Activated naive CD8-positive, alpha-beta T cell (primary cell): ENCODE measurements around the gene AFF3.

Source experiments
- H3K27ac Mint-ChIP-seq: one replicate; pipeline ENCODE4 v1.8.0; 2021; ENCODE audit warnings: mixed read lengths
- H3K27me3 Mint-ChIP-seq: one replicate; pipeline ENCODE4 v1.8.0; 2021; ENCODE audit warnings: mixed read lengths
- H3K36me3 Mint-ChIP-seq: one replicate; pipeline ENCODE4 v1.8.0; 2021; ENCODE audit warnings: mixed read lengths
- H3K4me1 Mint-ChIP-seq: one replicate; pipeline ENCODE4 v1.8.0; 2021; ENCODE audit warnings: low read depth, mixed read lengths
- H3K4me3 Mint-ChIP-seq: one replicate; pipeline ENCODE4 v1.8.0; 2021; ENCODE audit warnings: mild to moderate bottlenecking, mixed read lengths
- H3K9me3 Mint-ChIP-seq: one replicate; pipeline ENCODE4 v1.8.0; 2021; ENCODE audit warnings: low read depth, mixed read lengths

The AFF3 gene

DNA sequence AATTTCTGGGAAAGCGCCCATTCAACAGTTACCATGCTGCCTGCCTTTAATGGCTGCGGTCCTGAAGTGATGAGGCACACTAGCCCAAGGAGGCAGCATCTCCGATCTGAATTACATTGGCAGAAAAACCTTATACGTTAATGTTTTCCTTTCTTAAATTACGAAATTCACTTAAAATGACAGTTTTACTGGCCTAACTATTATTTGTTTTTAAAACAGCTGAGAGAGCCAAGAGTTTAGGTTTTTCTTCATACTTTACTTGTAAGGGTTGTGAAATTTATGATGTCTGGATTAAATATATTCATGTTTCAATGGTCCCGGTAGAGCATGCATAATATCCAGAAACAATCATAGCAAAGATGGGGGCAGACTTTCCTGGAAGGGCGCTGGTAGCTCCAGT, 537.4 kb downstream of the AFF3 start:
- no peak overlapping the region for H3K27ac Mint-ChIP-seq
- no peaks in the 10 kb centered on the region for H3K4me1 Mint-ChIP-seq
- H3K4me3 Mint-ChIP-seq, result no peak overlapping the region
- peaks cover 2% of the 10 kb centered on the region for H3K27me3 Mint-ChIP-seq
- H3K36me3 Mint-ChIP-seq, result no peaks in the 10 kb centered on the region
- H3K9me3 Mint-ChIP-seq, result no peaks in the 10 kb centered on the region

GRCh38 chr2:99602476-99602875, 539.9 kb downstream of the AFF3 start:
- Mint-ChIP-seq H3K4me3 (no peak overlapping the region), H3K9me3 (no peaks in the 10 kb centered on the region), H3K27me3 (peaks cover 2% of the 10 kb centered on the region), H3K36me3 (peaks cover 2% of the 10 kb centered on the region), H3K27ac (no peak overlapping the region), H3K4me1 (no peaks in the 10 kb centered on the region)

GRCh38 chr2:99600981-99601651, 541.3 kb downstream of the AFF3 start:
- H3K27ac Mint-ChIP-seq, result no peak overlapping the region
- H3K36me3 Mint-ChIP-seq, result peaks cover 2% of the 10 kb centered on the region
- peaks cover 2% of the 10 kb centered on the region for H3K27me3 Mint-ChIP-seq
- H3K4me3 Mint-ChIP-seq, result no peak overlapping the region
- H3K4me1 Mint-ChIP-seq, result no peaks in the 10 kb centered on the region
- H3K9me3 Mint-ChIP-seq, result no peaks in the 10 kb centered on the region

GRCh38 chr2:99598441-99598840, 543.9 kb downstream of the AFF3 start:
- no peaks in the 10 kb centered on the region for H3K9me3 Mint-ChIP-seq
- no peak overlapping the region for H3K27ac Mint-ChIP-seq
- no peak overlapping the region for H3K4me3 Mint-ChIP-seq
- H3K4me1 Mint-ChIP-seq, result no peaks in the 10 kb centered on the region
- H3K36me3 Mint-ChIP-seq, result peaks cover 2% of the 10 kb centered on the region
- peaks cover 2% of the 10 kb centered on the region for H3K27me3 Mint-ChIP-seq

DNA sequence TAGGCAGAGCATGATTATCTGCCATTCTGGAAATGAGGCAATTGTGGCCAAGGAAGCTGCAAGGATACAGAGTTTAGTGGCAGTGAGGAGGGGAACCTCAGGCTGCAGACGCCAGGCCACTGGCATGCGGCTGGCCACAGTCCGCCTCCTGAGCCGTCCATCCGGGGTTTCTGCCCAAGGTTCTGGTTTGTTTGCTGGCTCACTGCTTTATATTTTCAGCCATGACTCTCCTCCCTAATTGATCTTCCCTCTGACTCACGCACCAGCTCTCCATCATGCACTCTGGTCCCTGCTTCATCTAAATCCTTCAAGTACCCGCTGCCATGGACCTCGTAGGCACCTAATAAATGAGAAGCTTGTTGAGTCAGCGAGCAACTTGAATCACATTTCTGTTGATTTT, 544.8 kb downstream of the AFF3 start:
- Mint-ChIP-seq H3K27me3 (peaks cover 2% of the 10 kb centered on the region), H3K9me3 (no peaks in the 10 kb centered on the region), H3K27ac (no peak overlapping the region), H3K36me3 (peaks cover 2% of the 10 kb centered on the region), H3K4me1 (no peaks in the 10 kb centered on the region), H3K4me3 (no peak overlapping the region)

GRCh38 chr2:99595373-99595772, 547.0 kb downstream of the AFF3 start:
- H3K4me3 Mint-ChIP-seq, result no peak overlapping the region
- no peaks in the 10 kb centered on the region for H3K27me3 Mint-ChIP-seq
- no peaks in the 10 kb centered on the region for H3K9me3 Mint-ChIP-seq
- H3K4me1 Mint-ChIP-seq, result no peaks in the 10 kb centered on the region
- H3K36me3 Mint-ChIP-seq, result peaks cover 2% of the 10 kb centered on the region
- no peak overlapping the region for H3K27ac Mint-ChIP-seq

DNA sequence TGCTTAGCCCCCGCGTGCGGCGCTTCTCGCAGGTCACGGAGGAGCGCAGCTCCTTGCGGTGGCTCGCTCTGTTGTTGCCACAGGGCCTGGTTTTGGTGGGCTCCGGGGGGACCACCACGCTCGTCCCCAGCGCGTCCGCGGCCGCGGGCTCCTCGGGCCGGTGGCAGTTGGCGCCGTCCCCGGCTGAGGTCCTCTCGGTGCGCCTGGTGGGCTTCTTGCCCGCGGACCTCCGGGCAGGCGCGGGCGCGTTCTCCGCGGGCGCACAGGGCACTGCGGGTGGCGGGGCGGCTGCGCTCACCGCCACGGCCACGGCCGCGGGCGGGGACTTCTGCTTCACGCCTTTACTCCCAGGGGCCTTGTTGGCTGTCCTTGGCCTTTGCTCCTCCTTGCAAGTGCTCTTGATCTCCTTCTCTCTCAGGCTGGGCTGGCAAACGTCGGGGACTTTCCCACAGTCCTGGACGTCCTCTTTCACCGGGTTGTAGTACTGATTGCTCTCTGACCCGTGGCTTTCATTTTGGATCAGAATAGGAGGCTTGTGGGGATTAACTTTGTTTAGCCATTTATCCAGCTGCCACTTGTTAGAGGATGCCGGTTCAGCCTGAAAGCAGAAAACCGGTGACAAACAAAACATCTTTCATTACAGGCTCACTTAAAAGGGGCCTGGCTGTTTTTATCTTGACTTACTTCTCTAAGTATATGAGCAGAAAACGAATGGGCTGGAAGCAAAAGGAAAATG, 548.5 kb downstream of the AFF3 start:
- H3K9me3 Mint-ChIP-seq, result no peaks in the 10 kb centered on the region
- no peaks in the 10 kb centered on the region for H3K4me1 Mint-ChIP-seq
- H3K27ac Mint-ChIP-seq, result no peak overlapping the region
- no peaks in the 10 kb centered on the region for H3K27me3 Mint-ChIP-seq
- H3K4me3 Mint-ChIP-seq, result no peak overlapping the region
- no peaks in the 10 kb centered on the region for H3K36me3 Mint-ChIP-seq

GRCh38 chr2:99576775-99577174, 565.6 kb downstream of the AFF3 start:
- Mint-ChIP-seq H3K4me1 (no peaks in the 10 kb centered on the region), H3K27me3 (no peaks in the 10 kb centered on the region), H3K4me3 (no peak overlapping the region), H3K9me3 (no peaks in the 10 kb centered on the region), H3K36me3 (no peaks in the 10 kb centered on the region), H3K27ac (no peak overlapping the region)

GRCh38 chr2:99573634-99574251, 568.6 kb downstream of the AFF3 start:
- Mint-ChIP-seq H3K36me3 (no peaks in the 10 kb centered on the region), H3K4me1 (no peaks in the 10 kb centered on the region), H3K9me3 (no peaks in the 10 kb centered on the region), H3K27ac (no peak overlapping the region), H3K4me3 (no peak overlapping the region), H3K27me3 (no peaks in the 10 kb centered on the region)

DNA sequence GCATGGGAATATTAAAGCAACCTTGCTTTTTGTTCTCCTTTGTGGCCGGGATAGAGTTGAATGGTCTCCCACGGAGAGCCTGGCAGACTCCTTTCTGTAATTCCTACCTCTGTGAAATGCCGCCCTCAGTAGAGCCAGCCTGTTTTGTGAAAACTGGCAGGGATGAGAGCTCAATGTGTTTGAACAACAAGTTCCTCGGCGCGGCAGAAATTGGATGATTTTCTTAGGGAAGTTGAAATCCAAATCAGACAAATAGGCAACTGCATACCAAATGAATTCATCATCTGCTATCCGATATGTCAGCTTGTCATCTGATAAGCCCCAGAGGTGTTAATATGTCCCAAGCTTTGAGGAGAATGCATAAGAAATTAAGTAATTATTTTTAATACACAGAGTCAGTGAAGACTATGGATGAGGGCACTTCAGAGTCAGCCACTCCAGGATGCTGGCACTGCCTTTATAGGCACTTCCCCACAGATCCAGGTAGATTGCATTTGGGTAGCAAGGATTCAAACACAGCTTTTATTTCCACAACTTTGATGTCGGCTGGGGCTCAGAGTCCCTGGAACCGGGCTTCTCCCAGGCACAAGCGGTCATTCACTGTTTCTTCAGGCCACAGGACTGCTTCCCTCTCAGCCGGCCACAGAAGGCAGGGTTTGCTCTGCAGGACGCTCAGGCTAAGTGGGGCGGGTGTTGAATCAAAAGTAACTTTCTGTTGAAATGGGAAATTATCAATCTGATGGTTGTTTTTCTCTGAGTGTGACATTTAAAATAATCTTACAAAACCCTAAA, 569.8 kb downstream of the AFF3 start:
- Mint-ChIP-seq H3K27ac (no peak overlapping the region), H3K9me3 (no peaks in the 10 kb centered on the region)

GRCh38 chr2:99571954-99572353, 570.4 kb downstream of the AFF3 start:
- Mint-ChIP-seq H3K4me1 (no peaks in the 10 kb centered on the region), H3K27me3 (no peaks in the 10 kb centered on the region), H3K4me3 (no peak overlapping the region), H3K9me3 (no peaks in the 10 kb centered on the region), H3K27ac (no peak overlapping the region), H3K36me3 (no peaks in the 10 kb centered on the region)

More for the DNA sequence above, 569.8 kb downstream of the AFF3 start:
- Mint-ChIP-seq H3K27me3 (no peaks in the 10 kb centered on the region), H3K4me1 (no peaks in the 10 kb centered on the region), H3K36me3 (no peaks in the 10 kb centered on the region), H3K4me3 (no peak overlapping the region)

GRCh38 chr2:99571533-99571932, 570.9 kb downstream of the AFF3 start:
- Mint-ChIP-seq H3K36me3 (no peaks in the 10 kb centered on the region), H3K4me3 (no peak overlapping the region), H3K4me1 (no peaks in the 10 kb centered on the region), H3K9me3 (no peaks in the 10 kb centered on the region), H3K27me3 (no peaks in the 10 kb centered on the region), H3K27ac (no peak overlapping the region)

- H3K36me3 Mint-ChIP-seq, result no peaks in the 10 kb centered on the region
- H3K4me3 Mint-ChIP-seq, result no peak overlapping the region
- no peak overlapping the region for H3K27ac Mint-ChIP-seq
Measured at GRCh38 chr2:99571021-99571420, 571.4 kb downstream of the AFF3 start.

DNA sequence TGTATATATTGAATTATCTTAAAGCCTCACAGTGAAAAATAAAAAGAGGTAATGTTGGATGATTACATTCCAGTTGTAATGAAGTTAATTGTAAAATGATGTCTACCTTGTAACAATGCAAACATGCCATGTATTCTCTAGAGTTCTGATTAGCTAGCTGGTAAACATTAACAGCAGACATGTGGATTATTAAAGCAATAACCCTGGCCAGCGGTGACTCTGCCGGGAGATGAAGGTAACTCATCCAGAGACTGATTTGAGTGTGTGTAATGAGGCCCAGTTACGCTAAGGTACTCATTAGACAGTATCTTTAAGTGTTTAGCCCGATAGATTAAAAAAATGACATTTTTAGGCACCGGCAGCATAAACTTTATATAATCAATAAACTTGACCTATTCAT, 573.0 kb downstream of the AFF3 start:
- no peak overlapping the region for H3K4me3 Mint-ChIP-seq
- no peaks in the 10 kb centered on the region for H3K36me3 Mint-ChIP-seq
- H3K27me3 Mint-ChIP-seq, result no peaks in the 10 kb centered on the region
- H3K4me1 Mint-ChIP-seq, result no peaks in the 10 kb centered on the region
- H3K27ac Mint-ChIP-seq, result no peak overlapping the region
- H3K9me3 Mint-ChIP-seq, result no peaks in the 10 kb centered on the region

More at GRCh38 chr2:99571021-99571420, 571.4 kb downstream of the AFF3 start:
- H3K27me3 Mint-ChIP-seq, result no peaks in the 10 kb centered on the region
- no peaks in the 10 kb centered on the region for H3K4me1 Mint-ChIP-seq
- H3K9me3 Mint-ChIP-seq, result no peaks in the 10 kb centered on the region

DNA sequence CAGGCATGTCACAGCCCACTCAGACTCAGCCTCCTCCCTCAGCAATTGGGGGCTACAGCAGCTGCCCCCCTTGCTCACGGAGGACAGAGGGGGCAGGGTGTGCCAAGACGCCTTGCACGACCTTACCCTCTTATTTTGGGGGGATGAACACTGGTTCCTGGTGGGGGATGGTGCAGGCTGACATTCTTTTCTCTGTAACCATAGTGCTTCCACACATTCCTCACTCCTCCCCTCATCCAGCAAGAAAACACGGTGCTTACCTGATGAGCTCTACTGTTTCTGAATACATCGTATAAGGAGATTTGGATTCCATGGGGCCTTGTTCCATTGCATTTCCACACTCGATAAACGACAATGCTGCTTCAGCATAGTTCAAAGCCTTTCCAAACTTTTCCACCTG, 577.2 kb downstream of the AFF3 start:
- Mint-ChIP-seq H3K4me1 (no peaks in the 10 kb centered on the region), H3K27me3 (no peaks in the 10 kb centered on the region), H3K4me3 (no peak overlapping the region), H3K9me3 (no peaks in the 10 kb centered on the region), H3K36me3 (no peaks in the 10 kb centered on the region), H3K27ac (no peak overlapping the region)
